ENCODE measurements around the gene PTPN3. TPM values are rescaled to one million over a fixed set of nuclear protein-coding genes. Genes with fewer than 3 reads are reported as not detected.

The PTPN3 gene
- total and polyA plus RNA-seq, 12 donors: 3.1 to 70.7 (median 49.6) TPM

- no peak for DNase-seq
- no peaks in the 10 kb centered on the region for H3K9me3 ChIP-seq
- intact Hi-C loops (cut with DNase I): no loop called here
- H3K27me3 ChIP-seq: peaks cover 0 to 10% (median 0%) of the 10 kb centered on the region in 7 donors
- TF ChIP-seq CTCF (IDR thresholded peaks at IDR 0.05): no peak
- ATAC-seq: no peak
- H3K27ac ChIP-seq: no peak overlapping the region
- peaks cover 0 to 8% (median 0%) of the 10 kb centered on the region in 9 donors for H3K4me1 ChIP-seq
- no peak overlapping the region for H3K4me3 ChIP-seq
- WGBS, 2 donors: 85 to 91% methylated on average over 5 of the region's 5 CpGs
- H3K36me3 ChIP-seq: no peaks in the 10 kb centered on the region
Measured at GRCh38 chr9:109482391-109482916, 15.7 kb downstream of the PTPN3 start.

GRCh38 chr9:109481856-109482255 is 16.3 kb downstream of the PTPN3 start:
- Histone ChIP-seq H3K27ac (no peak overlapping the region), H3K36me3 (no peaks in the 10 kb centered on the region), H3K4me3 (no peak overlapping the region), H3K27me3 (peaks cover 0 to 6% (median 0%) of the 10 kb centered on the region in 7 donors), H3K9me3 (no peaks in the 10 kb centered on the region), H3K4me1 (peaks cover 0 to 13% (median 0%) of the 10 kb centered on the region in 9 donors)
- no peak for TF ChIP-seq CTCF (IDR thresholded peaks at IDR 0.05)
- intact Hi-C loops (cut with DNase I): no loop called here
- ATAC-seq (no peak), DNase-seq (no peak)
- 84% methylated on average over 7 of the region's 7 CpGs for whole genome bisulfite sequencing, 2 donors

DNA sequence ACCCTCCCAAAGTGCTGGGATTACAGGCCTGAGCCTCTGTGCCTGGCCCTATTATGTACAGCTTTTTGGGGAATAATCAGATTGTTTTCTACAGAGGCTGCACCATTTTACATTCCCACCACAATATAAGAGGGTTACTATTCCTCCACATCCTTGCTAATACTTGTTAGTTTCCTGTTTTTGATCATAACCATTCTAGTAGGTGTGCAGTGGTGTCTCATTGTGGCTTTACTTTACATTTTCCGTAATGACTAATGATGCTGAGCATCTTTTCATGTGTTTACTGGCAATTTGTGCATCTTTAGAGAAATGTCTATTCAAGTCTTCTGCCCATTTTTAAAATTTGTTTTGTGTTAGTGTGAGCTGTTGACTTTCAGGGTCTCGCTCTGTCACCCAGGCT is 18.3 kb downstream of the PTPN3 start:
- WGBS, 2 donors: 95 to 97% methylated on average over 2 of the region's 2 CpGs
- no peaks in the 10 kb centered on the region for H3K36me3 ChIP-seq
- intact Hi-C loops (cut with DNase I): no loop called here
- no peak overlapping the region for H3K27ac ChIP-seq
- DNase-seq (no peak), ATAC-seq (no peak)
- H3K27me3 ChIP-seq: peaks cover 0 to 6% (median 0%) of the 10 kb centered on the region in 7 donors
- no peaks in the 10 kb centered on the region for H3K9me3 ChIP-seq
- peaks cover 0 to 33% (median 14%) of the 10 kb centered on the region in 9 donors for H3K4me1 ChIP-seq
- H3K4me3 ChIP-seq: no peak overlapping the region
- TF ChIP-seq CTCF (IDR thresholded peaks at IDR 0.05): no peak

DNA sequence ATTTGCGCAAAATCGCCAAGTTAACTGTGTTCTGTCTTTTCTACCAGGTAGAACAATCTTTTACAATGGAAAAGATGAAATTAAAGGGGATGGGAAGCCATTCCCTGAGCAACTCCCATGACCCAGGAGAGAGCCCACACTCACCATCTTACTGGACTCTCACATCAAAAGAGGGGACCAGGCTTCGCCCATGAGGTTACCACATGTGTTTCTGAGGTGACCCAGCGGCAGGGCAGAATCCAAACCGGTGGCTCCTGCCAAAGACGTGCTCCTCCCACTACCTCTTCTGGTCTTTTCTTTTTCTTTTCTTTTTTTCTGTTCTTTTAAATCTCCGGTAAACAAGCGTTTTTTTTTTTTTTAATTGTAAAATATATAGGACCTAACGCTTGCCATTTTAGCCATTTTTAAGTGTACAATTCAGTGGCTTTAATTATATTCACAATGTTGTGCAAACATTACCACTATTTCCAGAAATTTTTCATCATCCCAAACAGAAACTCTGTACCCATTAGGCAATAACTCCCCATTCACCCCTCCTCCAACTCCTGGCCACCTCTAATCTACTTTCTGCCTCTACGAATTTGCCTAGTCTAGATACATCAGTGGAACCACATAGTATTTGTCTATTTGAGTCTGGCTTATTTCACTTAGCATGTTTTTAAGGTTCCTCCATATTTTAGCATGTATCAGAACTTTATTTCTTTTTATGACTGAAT is 19.3 kb downstream of the PTPN3 start:
- TF ChIP-seq CTCF (IDR thresholded peaks at IDR 0.05): no peak
- intact Hi-C loops (cut with DNase I): no loop called here
- Histone ChIP-seq H3K4me1 (peaks cover 0 to 42% (median 16%) of the 10 kb centered on the region in 9 donors), H3K27me3 (peaks cover 0 to 15% (median 0%) of the 10 kb centered on the region in 7 donors), H3K27ac (no peak overlapping the region), H3K36me3 (no peaks in the 10 kb centered on the region), H3K4me3 (no peak overlapping the region), H3K9me3 (no peaks in the 10 kb centered on the region)
- WGBS, 2 donors: 84 to 95% methylated on average over 10 of the region's 10 CpGs
- DNase-seq (no peak), ATAC-seq (no peak)

All from heart right ventricle (tissue), 16 donors.